ENCODE data around the gene DCPS. TPM values are rescaled to one million over a fixed set of nuclear protein-coding genes. Genes with fewer than 3 reads are reported as not detected.
"Not testable (repeated sequence)": the region's sequence is repeated elsewhere in the genome, so short reads cannot be mapped to it uniquely, and the experiment has no call there.

Gene DCPS
- total RNA-seq, 2 donors from 2014 or later: 11.3 to 13.1 TPM

DNA sequence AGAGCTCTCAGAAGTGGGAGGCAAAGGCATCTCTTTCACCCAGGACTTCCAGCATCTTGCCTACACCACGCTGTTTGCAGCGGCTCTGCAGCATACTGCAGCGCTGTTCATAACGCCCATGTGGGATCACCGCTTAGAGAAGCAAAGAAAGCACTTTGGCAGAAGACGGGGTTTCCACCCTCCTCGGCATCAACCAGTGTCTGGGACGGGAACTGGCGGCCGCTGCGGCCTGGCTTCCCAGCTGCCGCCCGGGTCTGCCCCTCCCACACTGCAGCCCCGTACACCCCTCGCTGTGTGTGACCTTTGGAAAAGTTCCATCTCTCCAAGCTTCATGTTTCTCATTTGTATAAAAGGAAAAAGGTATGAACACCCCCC lies 21.5 kb upstream of the DCPS start:
- DNase-seq (peak; percentile 66), ATAC-seq (peak; percentile 73 to 76)
- intact Hi-C loops (cut with DNase I): no loop called here

- intact Hi-C loops (cut with DNase I): no loop called here
- DNase-seq (peak; percentile 72), ATAC-seq (peak; percentile 93 to 94)
Measured at GRCh38 chr11:126282736-126283591, 20.9 kb upstream of the DCPS start, which contains the start of gene TIRAP. Gene TIRAP, plus strand, starts transcription at chr11:126283093. Its CDS starts 7,802 bp downstream, at chr11:126290895.

DNA sequence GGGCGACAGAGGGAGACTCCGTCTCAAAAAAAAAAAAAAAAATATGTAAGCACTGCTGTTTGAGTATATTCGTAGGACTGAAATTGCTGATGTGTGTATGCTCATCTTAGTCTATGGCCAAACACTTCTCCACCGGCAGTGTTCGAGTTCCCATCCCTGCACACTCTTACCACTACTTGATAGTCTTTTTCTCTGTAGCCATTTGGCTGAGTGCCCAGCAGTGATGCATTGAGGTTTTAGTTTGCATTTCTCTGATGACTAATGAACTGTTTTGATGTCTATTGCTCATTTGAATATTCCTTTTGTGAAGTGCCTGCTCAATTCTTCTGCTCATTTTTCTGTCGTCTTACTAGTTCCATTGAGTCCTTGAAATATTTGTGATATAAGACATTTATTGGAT lies 19.0 kb upstream of the DCPS start:
- no peak for ATAC-seq
- intact Hi-C loops (cut with DNase I): no loop called here
- peak; percentile 79 for DNase-seq

- intact Hi-C loops (cut with DNase I): no loop called here
- ATAC-seq: no peak
- DNase-seq: no peak
Measured at GRCh38 chr11:126288237-126288636, 15.6 kb upstream of the DCPS start.

GRCh38 chr11:126290887-126291286 lies 13.0 kb upstream of the DCPS start:
- ATAC-seq (peak; percentile 22 to 51), DNase-seq (peak; percentile 31)
- intact Hi-C loops (cut with DNase I): no loop called here

DNA sequence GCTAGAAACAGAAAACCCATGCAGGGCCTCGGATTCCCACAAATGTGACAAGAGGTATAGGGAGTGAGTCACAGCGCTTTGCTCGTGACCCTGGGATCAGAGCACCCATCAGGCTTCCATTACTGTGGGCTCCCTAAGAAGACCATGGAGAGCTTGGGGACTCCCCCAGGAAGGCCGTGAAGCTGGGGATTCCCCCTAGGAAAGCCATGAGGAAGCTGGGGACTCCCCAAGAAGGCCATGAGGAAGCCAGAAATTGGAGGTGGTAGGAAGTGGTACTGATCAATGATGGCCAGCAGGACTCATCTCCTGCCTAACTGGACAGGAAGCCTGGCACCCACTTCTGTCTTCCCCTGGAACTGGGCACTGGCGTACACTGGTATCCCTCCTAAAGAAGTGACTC lies 10.1 kb upstream of the DCPS start:
- no peak for DNase-seq

DNA sequence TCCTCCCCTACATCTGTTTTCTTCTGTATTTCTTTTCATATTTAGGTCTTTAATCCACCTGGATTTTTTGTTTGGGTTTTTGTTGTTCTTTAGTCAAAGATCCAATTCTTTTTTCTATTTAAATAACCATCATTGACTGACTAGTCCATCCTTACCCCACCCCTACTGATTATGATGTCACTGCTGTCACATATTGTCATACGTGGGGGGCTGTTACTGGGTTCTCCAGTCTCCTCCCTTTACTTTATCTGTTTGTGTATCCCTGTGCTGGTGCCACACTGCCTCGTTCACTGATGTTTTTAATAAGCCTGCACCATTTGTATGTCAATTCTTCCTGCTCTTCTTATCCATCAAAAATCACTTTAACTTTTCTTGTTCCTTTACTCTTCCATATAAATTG lies 6.9 kb upstream of the DCPS start:
- ATAC-seq: no peak
- DNase-seq: no peak
- intact Hi-C loops (cut with DNase I): no loop called here

More for the DNA sequence above, 10.1 kb upstream of the DCPS start:
- intact Hi-C loops (cut with DNase I): no loop called here
- ATAC-seq: no peak

DNA sequence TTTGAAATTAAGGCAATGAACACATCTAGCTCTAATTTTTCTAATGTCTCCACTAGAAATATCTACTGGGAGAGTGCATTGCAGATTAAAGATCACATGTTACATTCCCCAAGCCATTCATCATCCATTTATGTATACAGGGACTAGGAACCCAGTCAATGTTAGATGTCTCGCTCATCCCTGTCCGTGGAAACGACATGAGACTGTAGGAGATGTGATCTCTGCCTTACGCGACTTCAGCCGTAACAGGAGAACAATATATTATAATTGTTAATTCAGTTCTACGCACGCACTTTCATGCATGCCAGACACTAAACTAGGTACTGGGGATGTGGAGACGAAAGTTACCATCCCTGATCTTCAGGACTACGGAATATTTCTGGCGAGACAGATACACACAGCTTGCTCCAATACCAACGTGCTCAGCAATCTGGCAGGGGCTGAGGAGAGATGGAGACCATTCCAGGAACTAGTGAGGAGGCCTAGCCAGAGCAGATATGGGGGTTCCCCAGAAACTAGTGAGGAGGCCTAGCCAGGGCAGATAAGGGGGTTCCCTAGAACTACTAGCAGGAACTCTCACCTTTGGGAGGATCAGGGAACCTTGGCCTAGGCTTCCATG lies 706 bp downstream of the DCPS start:
- DNase-seq: no peak

DNA sequence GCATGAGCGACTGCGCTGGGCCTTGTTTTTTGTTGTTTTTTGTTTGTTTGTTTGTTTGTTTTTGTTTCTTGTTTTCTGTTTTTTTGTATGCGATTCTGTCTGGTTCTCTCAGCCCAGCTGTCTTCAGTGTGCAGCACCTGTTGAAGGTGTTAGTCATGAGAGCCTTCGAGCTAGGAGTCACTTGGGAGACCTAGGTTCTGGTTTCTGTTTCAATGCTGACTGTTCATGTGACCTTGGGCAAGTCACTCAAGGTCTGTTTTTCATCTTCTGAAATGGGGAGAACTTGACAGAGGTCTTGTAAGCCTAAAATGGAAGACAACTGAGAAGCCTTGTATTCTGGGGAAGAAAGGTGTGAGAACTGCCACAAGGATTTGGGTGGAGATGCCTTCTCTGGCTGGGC lies 1.8 kb downstream of the DCPS start:
- ATAC-seq (no peak), DNase-seq (no peak)
- intact Hi-C loops (cut with DNase I): no loop called here

More for the DNA sequence above, 706 bp downstream of the DCPS start:
- intact Hi-C loops (cut with DNase I): no loop called here
- ATAC-seq: peak in 1 of 2 donors; percentile 20

- ATAC-seq: no peak
- intact Hi-C loops (cut with DNase I): no loop called here
- no peak for DNase-seq
Measured at GRCh38 chr11:126307706-126308105, 3.8 kb downstream of the DCPS start.

GRCh38 chr11:126308271-126308671 lies 4.4 kb downstream of the DCPS start:
- no peak for ATAC-seq
- no peak for DNase-seq
- intact Hi-C loops (cut with DNase I): no loop called here

- ATAC-seq; DNase-seq; intact Hi-C loops (cut with DNase I): not testable (repeated sequence)
Measured at GRCh38 chr11:126308771-126309170, 4.9 kb downstream of the DCPS start.

DNA sequence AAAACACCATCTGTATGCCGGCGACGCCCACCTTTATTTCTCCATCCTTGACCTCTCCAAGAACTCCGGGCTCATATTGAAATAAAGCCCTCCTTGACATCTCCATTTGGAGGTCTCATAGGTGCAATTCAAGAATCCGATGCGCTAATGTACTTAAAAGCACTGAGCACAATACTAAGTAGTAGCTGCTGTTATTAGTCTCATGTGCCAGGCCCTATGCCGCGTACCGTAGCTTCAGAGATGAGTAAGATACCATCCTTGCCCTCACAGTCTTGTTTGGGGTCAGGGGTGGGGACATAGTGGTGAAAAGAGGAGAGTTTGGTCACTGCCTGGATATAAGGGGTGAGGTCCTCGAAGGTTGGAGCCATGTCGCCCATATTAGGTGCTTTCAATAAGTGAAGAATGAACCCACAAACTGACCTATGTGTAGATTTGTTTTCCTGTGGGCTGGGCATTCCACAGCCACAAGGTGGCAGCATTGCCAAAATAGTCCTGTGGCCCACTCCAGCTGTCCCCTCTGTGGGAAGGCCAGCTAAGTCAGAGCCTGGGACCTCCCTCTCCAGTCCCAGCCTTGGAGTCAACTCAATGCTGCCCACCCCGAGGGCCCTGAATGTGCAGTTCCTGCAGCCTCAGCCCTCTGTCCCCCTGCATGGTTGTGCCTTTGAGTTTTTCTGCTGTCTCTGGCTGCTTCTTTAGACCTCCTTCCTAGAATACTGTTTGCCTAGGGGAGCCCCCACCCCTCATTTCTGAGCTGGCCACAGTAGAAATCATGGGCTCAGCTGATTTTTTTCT lies 6.5 kb downstream of the DCPS start:
- intact Hi-C loops (cut with DNase I): loop anchor here (1.0 to 10.0 kb wide), 4 partner anchors 94 to 172 kb away; no protein-coding TSS in a partner anchor
- ATAC-seq (peak; percentile 94 to 96), DNase-seq (peak; percentile 83)

- intact Hi-C loops (cut with DNase I): loop anchor here (1.0 to 10.0 kb wide), 4 partner anchors 94 to 171 kb away; no protein-coding TSS in a partner anchor
- ATAC-seq (peak in 1 of 2 donors; percentile 13), DNase-seq (no peak)
Measured at GRCh38 chr11:126310992-126311310, 7.1 kb downstream of the DCPS start.

GRCh38 chr11:126311401-126312291 lies 7.8 kb downstream of the DCPS start:
- intact Hi-C loops (cut with DNase I): loop anchor here (2.0 to 10.0 kb wide), 3 partner anchors 93 to 171 kb away; no protein-coding TSS in a partner anchor
- DNase-seq (no peak), ATAC-seq (peak in 1 of 2 donors; percentile 51)

DNA sequence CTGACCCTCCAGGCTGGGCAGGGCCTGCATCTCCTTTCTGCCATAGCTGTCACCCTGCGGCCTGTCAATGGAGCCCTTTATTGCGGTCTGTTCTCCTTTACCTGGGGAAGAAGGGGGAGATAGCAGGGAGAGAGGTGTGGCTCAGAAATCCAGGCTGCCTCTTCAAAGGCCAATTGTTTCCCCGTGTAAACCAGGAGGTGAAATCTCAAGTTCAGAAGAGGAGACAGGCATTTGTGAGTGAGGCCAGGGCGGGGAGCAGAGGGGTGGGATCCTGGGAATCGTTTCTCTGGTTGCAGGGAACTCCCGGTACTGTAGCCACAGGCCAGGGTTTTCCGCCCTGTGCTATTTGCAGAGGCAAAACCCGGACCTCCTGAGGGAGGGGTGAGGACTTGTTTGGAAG lies 9.1 kb downstream of the DCPS start:
- intact Hi-C loops (cut with DNase I): loop anchor here in 1 of 2 donors (5.0 to 10.0 kb wide), 2 partner anchors 92 to 169 kb away; no protein-coding TSS in a partner anchor
- ATAC-seq (no peak), DNase-seq (no peak)

GRCh38 chr11:126313826-126314225 lies 10.0 kb downstream of the DCPS start:
- ATAC-seq (no peak), DNase-seq (no peak)
- intact Hi-C loops (cut with DNase I): loop anchor here in 1 of 2 donors (5.0 to 10.0 kb wide), 2 partner anchors 91 to 168 kb away; no protein-coding TSS in a partner anchor

- intact Hi-C loops (cut with DNase I): loop anchor here in 1 of 2 donors (10.0 kb wide), 1 partner anchor 87 kb away; no protein-coding TSS in a partner anchor
- ATAC-seq (peak; percentile 2 to 3), DNase-seq (no peak)
Measured at GRCh38 chr11:126317432-126317755, 13.5 kb downstream of the DCPS start.
